Measurements from ENCODE around the gene UQCRHL. TPM values are rescaled to one million over a fixed set of nuclear protein-coding genes. Genes with fewer than 3 reads are reported as not detected.

UQCRHL gene
- total and polyA plus RNA-seq, 2 of the 8 experiments (the other 6 are each of a cell fraction or from before 2014, with no cell fraction given) = 3.7 to 3.9 TPM

GRCh38 chr1:15826810-15827507 lies 19.5 kb upstream of the UQCRHL start (continued):
- TF ChIP-seq CHD7 (IDR thresholded peaks at IDR 0.05; ENCODE audit: insufficient replicate concordance, low read length) (no peak), CTCF (IDR thresholded peaks at IDR 0.05; ENCODE audit: control extremely low read depth in 1 of 3, insufficient read depth in 1 of 3, low read depth in 1 of 3, low read length in 3 of 3) (no peak), MAX (IDR thresholded peaks at IDR 0.05) (no peak), HDAC2 (IDR thresholded peaks at IDR 0.05; ENCODE audit: borderline replicate concordance in 1 of 2, low read depth in 2 of 2, low read length in 2 of 2) (no peak)

Data from H1 (cell line).